Naive thymus-derived CD4-positive, alpha-beta T cell (primary cell): Measurements from ENCODE around the gene TMEM156. TPM values are rescaled to one million over a fixed set of nuclear protein-coding genes. Genes with fewer than 3 reads are reported as not detected.
A peak's percentile ranks its signal among the peaks of the same experiment; 100 is the strongest.

Experiments
- ATAC-seq: fragments of 150-1000 bp; cut with Tn5 transposase; 2 replicates; pipeline ENCODE4 v1.10.0; 2021; ENCODE audit warnings: mild to moderate bottlenecking, moderate library complexity
- CTCF ChIA-PET: fragments of 350-600 bp; sonication (Branson Sonifier 250); formaldehyde crosslinking; loops from one replicate; lab custom pipeline; 2021; ENCODE audit warnings: antibody characterized with exemption; lab: Charles Lee
- POLR2A ChIA-PET: fragments of 350-600 bp; sonication (Branson Sonifier 250); formaldehyde crosslinking; loops from one replicate; lab custom pipeline; 2021; ENCODE audit warnings: antibody characterized with exemption, inconsistent platforms; lab: Charles Lee
- DNase-seq, 9 donors: peaks; one replicate each; pipeline versions ENCODE4 v3.0.0 to v3.0.0-alpha.2; 2020 to 2022; ENCODE audit warnings: mixed read lengths in 1 of 9
- H3K27ac ChIP-seq: one replicate; pipeline ENCODE4 v1.7.0; 2013; ENCODE audit warnings: mild to moderate bottlenecking, low read depth, low read length, moderate library complexity
- H3K27me3 ChIP-seq, 2 donors: one replicate each; pipeline ENCODE4 v1.7.0; 2013; ENCODE audit warnings: low read length in 2 of 2, mild to moderate bottlenecking in 2 of 2, moderate library complexity in 2 of 2; ENCODE audit not compliant: control insufficient read depth in 2 of 2, insufficient read depth in 2 of 2
- H3K36me3 ChIP-seq, 3 experiments: 1 replicate in 2 of 3; 2 replicates in 1 of 3; pipeline ENCODE4 v1.7.0; 2013; ENCODE audit warnings: low read length in 3 of 3, mild to moderate bottlenecking in 3 of 3, moderate library complexity in 1 of 3; ENCODE audit not compliant: insufficient read depth in 3 of 3, control insufficient read depth in 2 of 3
- H3K4me1 ChIP-seq, 2 donors: one replicate each; pipeline ENCODE4 v1.7.0; 2013; ENCODE audit warnings: low read length in 2 of 2, mild to moderate bottlenecking in 2 of 2, moderate library complexity in 1 of 2; ENCODE audit not compliant: control insufficient read depth in 2 of 2, insufficient read depth in 2 of 2
- H3K4me3 ChIP-seq: 2 replicates; pipeline ENCODE4 v1.7.0; 2013; ENCODE audit warnings: mild to moderate bottlenecking, low read length
- H3K9me3 ChIP-seq, 3 experiments: 1 replicate in 2 of 3; 2 replicates in 1 of 3; pipeline ENCODE4 v1.7.0; 2013; ENCODE audit warnings: low read length in 3 of 3; ENCODE audit not compliant: control insufficient read depth in 2 of 3
- H3K27ac Mint-ChIP-seq, 9 donors: one replicate each; pipeline ENCODE4 v1.8.0; 2020 to 2022; ENCODE audit warnings: mixed read lengths in 9 of 9, mild to moderate bottlenecking in 8 of 9, moderate library complexity in 5 of 9, inconsistent platforms in 2 of 9
- H3K27me3 Mint-ChIP-seq, 5 donors: one replicate each; pipeline ENCODE4 v1.8.0; 2021 to 2022; ENCODE audit warnings: mixed read lengths in 5 of 5, mild to moderate bottlenecking in 1 of 5
- H3K36me3 Mint-ChIP-seq, 5 donors: one replicate each; pipeline ENCODE4 v1.8.0; 2020 to 2022; ENCODE audit warnings: mixed read lengths in 5 of 5, mild to moderate bottlenecking in 3 of 5, inconsistent platforms in 1 of 5
- H3K4me1 Mint-ChIP-seq, 7 donors: one replicate each; pipeline ENCODE4 v1.8.0; 2020 to 2022; ENCODE audit warnings: mixed read lengths in 7 of 7, mild to moderate bottlenecking in 3 of 7, inconsistent platforms in 1 of 7
- H3K4me3 Mint-ChIP-seq, 10 donors: one replicate each; pipeline ENCODE4 v1.8.0; 2020 to 2022; ENCODE audit warnings: mild to moderate bottlenecking in 10 of 10, mixed read lengths in 10 of 10, moderate library complexity in 6 of 10, inconsistent platforms in 2 of 10
- H3K9me3 Mint-ChIP-seq, 11 donors: one replicate each; pipeline ENCODE4 v1.8.0; 2020 to 2022; ENCODE audit warnings: mixed read lengths in 11 of 11, mild to moderate bottlenecking in 4 of 11, inconsistent platforms in 1 of 11, moderate library complexity in 1 of 11
- intact Hi-C, 2 donors: fragments of 100-400 bp; cut with micrococcal nuclease; formaldehyde crosslinking; loops; one replicate each; pipeline ENCODE4 v1.15.1; 2023
- polyA plus RNA-seq, 2 donors: library from polyadenylated mRNA; unstranded; fragments of 300-500 nt; fragmentation: Illumina TruSeq; gene quantifications; one replicate each; pipeline ENCODE4 v1.2.3, GENCODE V29; 2021
- total RNA-seq, 6 experiments: library from RNA in 5 of 6; stranded (reverse) in 5 of 6; gene quantifications; 1 replicate in 5 of 6; 2 replicates in 1 of 6; pipeline ENCODE4 v1.2.3 and lab custom pipeline; 2021 to 2026

The TMEM156 gene
- total and polyA plus RNA-seq, 7 experiments from 2014 or later, result 8.6 to 37.0 (median 11.4) TPM

DNA sequence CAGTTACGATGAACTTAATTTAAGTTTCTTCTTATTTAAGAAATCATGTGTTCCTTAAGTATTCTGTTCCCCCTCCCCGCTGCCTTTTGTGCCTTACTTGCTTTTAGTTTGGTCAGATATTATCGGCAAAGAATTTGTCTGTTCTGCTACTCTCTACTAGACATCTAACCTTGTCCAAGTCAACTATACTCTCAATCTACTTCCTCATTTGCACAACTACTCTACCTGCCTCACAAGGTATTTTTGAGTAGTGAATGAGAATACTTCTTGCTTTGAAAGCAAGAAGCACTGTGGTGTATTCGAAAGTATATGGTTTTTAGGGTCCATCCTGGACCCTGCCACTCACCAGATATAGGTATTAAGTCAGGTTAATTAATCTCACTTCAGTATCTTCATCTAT is 21.8 kb upstream of the TMEM156 start:
- H3K4me3 ChIP-seq, result no peak overlapping the region
- H3K4me1 ChIP-seq, result no peaks in the 10 kb centered on the region
- ChIA-PET POLR2A (interaction anchor here (0.9 kb wide), 1 partner anchor 11 kb away, joined by 3 read pairs; no protein-coding TSS in a partner anchor), CTCF (interaction anchor here (0.6 kb wide), 1 partner anchor 11 kb away, joined by 3 read pairs; no protein-coding TSS in a partner anchor)
- no peaks in the 10 kb centered on the region for H3K9me3 ChIP-seq
- H3K4me1 Mint-ChIP-seq, result peaks cover 6 to 53% (median 38%) of the 10 kb centered on the region in 7 donors
- H3K27ac ChIP-seq, result no peak overlapping the region
- no peaks in the 10 kb centered on the region for H3K36me3 ChIP-seq
- peak overlapping the region in 1 of 9 donors; percentile 9 for H3K27ac Mint-ChIP-seq
- ATAC-seq (no peak), DNase-seq (no peak)
- no peaks in the 10 kb centered on the region for H3K9me3 Mint-ChIP-seq
- no peaks in the 10 kb centered on the region for H3K27me3 ChIP-seq
- H3K27me3 Mint-ChIP-seq, result no peaks in the 10 kb centered on the region
- intact Hi-C loops, result no loop called here
- H3K36me3 Mint-ChIP-seq, result peaks cover 0 to 14% (median 0%) of the 10 kb centered on the region in 5 donors
- H3K4me3 Mint-ChIP-seq, result no peak overlapping the region

DNA sequence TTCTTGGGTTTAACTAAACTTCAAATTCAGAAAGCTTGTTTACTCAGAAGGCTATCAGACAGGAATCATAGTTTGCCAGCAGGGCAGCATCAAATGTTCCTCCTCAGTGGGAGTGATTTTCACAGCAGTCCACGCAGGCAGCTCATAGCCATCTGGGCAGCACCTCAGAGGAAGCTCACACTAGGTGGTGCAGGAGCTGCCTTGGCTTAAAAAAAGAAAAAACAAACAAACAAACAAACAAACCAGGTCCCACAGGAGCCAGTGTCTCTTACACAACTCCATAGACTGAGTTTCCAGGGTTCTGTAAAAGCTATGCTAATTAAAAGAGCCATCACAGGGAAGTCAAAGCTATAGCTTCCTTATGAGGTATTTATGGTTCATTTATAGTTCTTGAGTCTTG is 19.3 kb upstream of the TMEM156 start:
- no peak overlapping the region for H3K4me3 ChIP-seq
- no peak overlapping the region for H3K4me3 Mint-ChIP-seq
- DNase-seq, result no peak
- H3K4me1 Mint-ChIP-seq, result peaks cover 17 to 72% (median 56%) of the 10 kb centered on the region in 7 donors
- no peak for ATAC-seq
- peaks cover 8 to 15% of the 10 kb centered on the region in 2 donors for H3K4me1 ChIP-seq
- no peaks in the 10 kb centered on the region for H3K9me3 Mint-ChIP-seq
- H3K27me3 Mint-ChIP-seq, result no peaks in the 10 kb centered on the region
- H3K36me3 ChIP-seq, result no peaks in the 10 kb centered on the region
- peaks cover 0 to 19% (median 0%) of the 10 kb centered on the region in 5 donors for H3K36me3 Mint-ChIP-seq
- H3K27me3 ChIP-seq, result no peaks in the 10 kb centered on the region
- intact Hi-C loops, result no loop called here
- ChIA-PET CTCF (interaction anchor here (1.5 kb wide), 1 partner anchor 83 kb away, joined by 4 read pairs; no protein-coding TSS in a partner anchor), POLR2A (interaction anchor here (0.6 to 1.4 kb wide), 3 partner anchors 9 to 145 kb away, joined by 3 to 4 read pairs (median 3); no protein-coding TSS in a partner anchor)
- no peaks in the 10 kb centered on the region for H3K9me3 ChIP-seq
- no peak overlapping the region for H3K27ac ChIP-seq
- H3K27ac Mint-ChIP-seq, result peak overlapping the region in 1 of 9 donors; percentile 45

DNA sequence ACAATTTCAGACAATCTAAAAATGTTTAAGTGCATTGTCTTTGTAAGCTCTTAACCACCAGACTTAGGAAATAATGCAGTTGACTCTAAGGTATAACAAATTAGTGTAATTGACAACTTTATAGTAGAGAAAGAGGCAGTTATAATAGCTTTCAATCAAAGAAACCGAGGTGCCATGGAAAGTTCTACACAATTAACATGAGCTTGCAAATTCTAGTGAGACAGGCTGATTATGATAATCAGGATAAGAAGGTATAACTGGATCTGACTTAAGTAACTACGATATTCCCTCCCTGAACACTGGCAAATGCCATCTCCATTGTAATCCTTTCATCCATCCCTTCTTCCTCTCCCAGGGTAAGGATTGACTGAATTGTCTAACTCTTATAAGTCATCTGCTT is 18.4 kb upstream of the TMEM156 start:
- no peak for ATAC-seq
- Histone ChIP-seq H3K27ac (no peak overlapping the region), H3K4me3 (no peak overlapping the region), H3K9me3 (no peaks in the 10 kb centered on the region), H3K4me1 (peaks cover 17 to 21% of the 10 kb centered on the region in 2 donors), H3K36me3 (no peaks in the 10 kb centered on the region), H3K27me3 (no peaks in the 10 kb centered on the region)
- Mint-ChIP-seq H3K4me3 (no peak overlapping the region), H3K36me3 (peaks cover 0 to 20% (median 0%) of the 10 kb centered on the region in 5 donors), H3K4me1 (peaks cover 19 to 80% (median 61%) of the 10 kb centered on the region in 7 donors), H3K9me3 (no peaks in the 10 kb centered on the region), H3K27ac (peak overlapping the region in 4 of 9 donors; percentile 9 to 45 (median 18)), H3K27me3 (no peaks in the 10 kb centered on the region)
- POLR2A ChIA-PET, result interaction anchor here (1.4 kb wide), 1 partner anchor 9 kb away, joined by 4 read pairs; no protein-coding TSS in a partner anchor
- CTCF ChIA-PET, result interaction anchor here (0.6 to 1.5 kb wide), 3 partner anchors 8 to 148 kb away, joined by 3 to 5 read pairs (median 4); no protein-coding TSS in a partner anchor
- intact Hi-C loops, result no loop called here
- no peak for DNase-seq

DNA sequence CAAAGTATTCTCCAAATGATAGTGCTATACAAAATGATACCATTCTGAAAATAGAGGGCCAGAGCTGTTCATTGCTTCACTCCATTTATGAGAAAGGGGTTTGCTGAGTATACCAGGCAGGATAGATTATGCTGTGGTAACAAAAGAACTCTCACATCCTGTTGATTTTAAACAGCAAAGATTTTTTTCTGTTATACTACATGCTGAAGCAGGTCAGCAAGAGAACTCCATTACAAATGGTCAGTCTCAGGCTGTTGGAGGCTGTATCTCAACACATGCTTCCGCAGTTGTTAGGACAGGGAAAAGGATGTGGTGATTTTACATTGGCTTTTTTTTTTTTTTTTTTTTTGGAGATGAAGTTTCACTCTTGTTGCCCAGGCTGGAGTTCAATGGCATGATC is 16.1 kb upstream of the TMEM156 start:
- Mint-ChIP-seq H3K9me3 (no peaks in the 10 kb centered on the region), H3K4me3 (peak overlapping the region; percentile 30 to 98 (median 42)), H3K27ac (peak overlapping the region; percentile 60 to 97 (median 81)), H3K36me3 (peaks cover 0 to 20% (median 0%) of the 10 kb centered on the region in 5 donors), H3K4me1 (peaks cover 19 to 83% (median 65%) of the 10 kb centered on the region in 7 donors), H3K27me3 (no peaks in the 10 kb centered on the region)
- intact Hi-C loops, result loop anchor here (5.0 to 10.0 kb wide), 4 partner anchors 69 to 1006 kb away; partner anchors contain the start of gene N4BP2 (in 1 of the 2)
- Histone ChIP-seq H3K27ac (peak overlapping the region; percentile 18), H3K4me3 (no peak overlapping the region), H3K4me1 (peaks cover 28 to 31% of the 10 kb centered on the region in 2 donors), H3K27me3 (no peaks in the 10 kb centered on the region), H3K9me3 (no peaks in the 10 kb centered on the region), H3K36me3 (no peaks in the 10 kb centered on the region)
- ATAC-seq (no peak), DNase-seq (peak in 5 of 9 donors; percentile 17 to 29 (median 19))
- ChIA-PET POLR2A (interaction anchor here (0.6 to 7.6 kb wide), 2 partner anchors 17 to 21 kb away, joined by 3 to 76 read pairs; partner anchors contain the start of gene TMEM156), CTCF (interaction anchor here (0.6 to 0.9 kb wide), 3 partner anchors 65 to 245 kb away, joined by 3 to 4 read pairs (median 3); no protein-coding TSS in a partner anchor)

DNA sequence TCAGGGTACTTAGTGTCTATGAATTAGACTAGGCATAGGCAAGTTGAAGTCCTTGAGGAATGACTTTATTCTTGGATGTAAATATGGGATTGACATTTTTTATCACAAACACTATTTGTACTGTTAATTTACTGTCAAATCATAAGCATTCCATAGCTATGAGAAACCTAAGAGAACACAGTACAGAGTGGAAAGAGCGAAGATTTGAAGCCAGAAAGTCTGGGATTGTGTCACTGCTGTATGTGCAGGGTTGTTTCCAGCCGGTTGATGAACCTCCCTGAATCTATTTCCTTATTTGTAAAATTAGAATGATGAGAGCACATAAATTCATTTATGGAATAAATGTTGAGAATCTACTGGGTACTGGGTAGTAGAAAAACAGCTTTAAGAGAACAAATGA is 15.5 kb upstream of the TMEM156 start:
- ChIA-PET CTCF (interaction anchor here (0.6 kb wide), 1 partner anchor 114 kb away, joined by 3 read pairs; no protein-coding TSS in a partner anchor), POLR2A (interaction anchor here (0.6 to 7.6 kb wide), 2 partner anchors 16 to 145 kb away, joined by 4 to 76 read pairs; partner anchors contain the start of gene TMEM156)
- peak overlapping the region; percentile 60 to 97 (median 81) for H3K27ac Mint-ChIP-seq
- peaks cover 0 to 20% (median 0%) of the 10 kb centered on the region in 5 donors for H3K36me3 Mint-ChIP-seq
- Histone ChIP-seq H3K27me3 (no peaks in the 10 kb centered on the region), H3K27ac (no peak overlapping the region), H3K36me3 (no peaks in the 10 kb centered on the region), H3K4me3 (no peak overlapping the region), H3K9me3 (no peaks in the 10 kb centered on the region), H3K4me1 (peaks cover 28 to 32% of the 10 kb centered on the region in 2 donors)
- peaks cover 19 to 81% (median 69%) of the 10 kb centered on the region in 7 donors for H3K4me1 Mint-ChIP-seq
- DNase-seq, result no peak
- H3K9me3 Mint-ChIP-seq, result no peaks in the 10 kb centered on the region
- intact Hi-C loops, result loop anchor here (2.0 to 10.0 kb wide), 5 partner anchors 13 to 1007 kb away; partner anchors contain the start of gene N4BP2 (in 1 of the 2)
- no peaks in the 10 kb centered on the region for H3K27me3 Mint-ChIP-seq
- peak overlapping the region in 8 of 10 donors; percentile 22 to 98 (median 61) for H3K4me3 Mint-ChIP-seq
- ATAC-seq, result no peak

- Histone ChIP-seq H3K9me3 (no peaks in the 10 kb centered on the region), H3K4me1 (peaks cover 28 to 32% of the 10 kb centered on the region in 2 donors), H3K36me3 (no peaks in the 10 kb centered on the region), H3K27ac (peak overlapping the region; percentile 82), H3K27me3 (no peaks in the 10 kb centered on the region), H3K4me3 (peak overlapping the region; percentile 70)
- Mint-ChIP-seq H3K27me3 (no peaks in the 10 kb centered on the region), H3K9me3 (no peaks in the 10 kb centered on the region), H3K4me1 (peaks cover 22 to 76% (median 67%) of the 10 kb centered on the region in 7 donors), H3K36me3 (peaks cover 0 to 18% (median 0%) of the 10 kb centered on the region in 5 donors), H3K27ac (peak overlapping the region; percentile 77 to 99 (median 97)), H3K4me3 (peak overlapping the region; percentile 86 to 98 (median 95))
- POLR2A ChIA-PET, result interaction anchor here (0.5 to 7.6 kb wide), 4 partner anchors 13 to 311 kb away, joined by 3 to 76 read pairs (median 4); partner anchors contain the start of gene TMEM156
- peak in 1 of 9 donors; percentile 18 for DNase-seq
- intact Hi-C loops, result loop anchor here (2.0 to 10.0 kb wide), 5 partner anchors 15 to 1009 kb away; partner anchors contain the start of gene N4BP2 (in 1 of the 2)
- CTCF ChIA-PET, result interaction anchor here (1.1 to 1.2 kb wide), 3 partner anchors 16 to 287 kb away, joined by 3 read pairs; no protein-coding TSS in a partner anchor
- ATAC-seq, result no peak
Measured at GRCh38 chr4:39046249-39046648, 14.0 kb upstream of the TMEM156 start.
